AG20443 (cell line): Measurements from ENCODE around the gene TCTA.

Experiments
- DNase-seq: peaks from one replicate; pipeline ENCODE4 v3.0.0; 2012; ENCODE audit warnings: low spot score, mixed read lengths

The TCTA gene

GRCh38 chr3:49410846-49411534, 1.2 kb upstream of the TCTA start:
- peak; percentile 48 for DNase-seq

- no peak for DNase-seq
Measured at GRCh38 chr3:49411535-49411967, 672 bp upstream of the TCTA start.

- no peak for DNase-seq
Measured at GRCh38 chr3:49412632-49413337, 562 bp downstream of the TCTA start.

GRCh38 chr3:49413338-49413734, 1.1 kb downstream of the TCTA start:
- no peak for DNase-seq

GRCh38 chr3:49414753-49415152, 2.5 kb downstream of the TCTA start:
- DNase-seq, result no peak

GRCh38 chr3:49415931-49416601, 3.8 kb downstream of the TCTA start:
- DNase-seq, result no peak

GRCh38 chr3:49416867-49417266, 4.6 kb downstream of the TCTA start:
- DNase-seq, result no peak

GRCh38 chr3:49417516-49418120, 5.4 kb downstream of the TCTA start:
- DNase-seq, result no peak

GRCh38 chr3:49421890-49422378, 9.7 kb downstream of the TCTA start:
- no peak for DNase-seq

DNA sequence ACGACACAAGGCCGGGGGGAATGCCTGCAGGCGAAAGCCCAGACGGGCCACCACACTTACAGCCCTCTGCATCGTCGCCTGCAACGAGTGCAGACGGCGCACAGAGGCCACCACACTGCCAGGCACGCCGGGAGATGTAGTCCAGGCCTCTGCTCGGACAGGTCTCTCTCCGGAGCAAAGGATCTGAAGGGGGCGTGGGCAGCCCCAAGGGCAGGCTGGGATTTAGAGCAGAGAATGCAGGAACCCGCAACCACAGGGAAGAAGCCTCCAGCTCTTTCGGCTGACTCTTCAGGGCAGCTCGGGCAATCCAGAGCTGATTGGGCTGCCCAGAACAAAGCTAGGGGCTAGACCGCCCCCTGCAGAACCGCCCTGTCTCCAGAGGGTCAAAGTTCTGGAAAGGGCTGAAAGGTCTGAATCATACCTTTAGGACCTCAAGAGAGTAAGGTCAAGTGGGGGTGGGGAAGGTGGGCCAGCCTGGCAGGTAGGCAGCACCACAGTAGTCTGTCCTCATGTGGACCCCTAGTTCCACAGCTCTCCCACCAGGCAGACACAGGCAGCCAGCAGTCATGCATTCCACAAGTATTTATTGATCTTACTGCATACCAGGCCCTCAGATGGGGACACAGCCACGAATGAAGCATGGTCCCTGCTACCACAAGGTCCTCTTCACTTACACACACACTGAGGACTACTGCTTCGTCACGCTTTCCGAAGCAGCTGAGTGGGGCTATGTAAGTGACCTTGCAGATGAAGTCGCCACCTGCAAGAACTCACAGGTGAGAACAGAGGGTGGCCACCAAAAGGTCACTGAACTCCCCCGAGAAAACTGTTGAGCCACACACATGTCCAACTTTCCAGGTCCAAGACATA, 10.4 kb downstream of the TCTA start, which contains the start of gene AMT:
AMT (minus strand) TSS at position 95 of the 870 bp plus-strand sequence; CDS start at position 72, 23 bp downstream.
- no peak for DNase-seq

DNA sequence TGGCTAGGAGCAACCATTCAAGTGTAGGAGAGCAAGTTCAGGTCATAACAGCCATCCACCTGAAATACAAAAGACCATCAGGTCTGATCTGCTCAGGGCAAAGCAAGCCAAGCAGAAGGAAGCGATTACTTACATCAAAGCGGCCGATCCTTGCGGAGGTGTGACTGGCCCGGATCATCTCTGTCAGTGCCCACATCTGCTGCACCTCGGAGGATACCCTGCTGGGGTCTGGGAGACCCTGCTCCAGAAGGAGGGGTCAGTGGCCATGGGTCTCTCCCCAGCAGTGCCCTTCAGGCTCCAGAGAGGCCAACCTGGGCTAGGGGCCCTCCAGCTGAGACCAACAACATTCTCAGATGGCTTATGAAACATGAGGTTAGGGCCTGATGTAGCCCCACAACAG, 12.6 kb downstream of the TCTA start:
- DNase-seq, result no peak

GRCh38 chr3:49427586-49427985, 15.4 kb downstream of the TCTA start:
- DNase-seq, result no peak

GRCh38 chr3:49428752-49429080, 16.5 kb downstream of the TCTA start:
- no peak for DNase-seq

- no peak for DNase-seq
Measured at GRCh38 chr3:49434731-49435130, 22.5 kb downstream of the TCTA start.

DNA sequence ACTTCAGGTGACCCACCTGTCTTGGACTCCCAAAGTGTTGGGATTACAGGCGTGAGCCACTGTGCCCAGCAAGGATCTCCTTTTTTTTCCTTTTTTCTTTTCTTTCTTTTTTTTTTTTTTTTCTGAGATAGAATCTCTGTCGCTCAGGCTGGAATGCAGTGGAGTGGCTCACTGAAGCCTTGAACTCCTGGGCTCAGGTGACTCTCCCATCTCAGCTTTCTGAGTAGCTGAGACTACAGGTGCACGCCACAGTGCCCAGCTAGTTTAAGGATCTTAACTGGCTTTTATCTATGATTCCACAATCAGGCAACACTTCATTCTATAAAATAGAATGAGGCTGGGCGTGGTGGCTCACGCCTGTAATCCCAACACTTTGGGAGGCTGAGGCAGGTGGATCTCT, 33.2 kb downstream of the TCTA start:
- no peak for DNase-seq

- no peak for DNase-seq
Measured at GRCh38 chr3:49453621-49454020, 41.4 kb downstream of the TCTA start.

GRCh38 chr3:49454458-49454857, 42.2 kb downstream of the TCTA start:
- peak; percentile 7 for DNase-seq

- peak; percentile 8 for DNase-seq
Measured at GRCh38 chr3:49454898-49455681, 42.9 kb downstream of the TCTA start.

- DNase-seq, result peak; percentile 8
Measured at GRCh38 chr3:49456466-49456865, 44.2 kb downstream of the TCTA start.

GRCh38 chr3:49460188-49460890, 48.1 kb downstream of the TCTA start:
- peak; percentile 3 for DNase-seq
